K562 (cell line): ENCODE results near the gene SLC4A3. TPM values are rescaled to one million over a fixed set of nuclear protein-coding genes. Genes with fewer than 3 reads are reported as not detected.

Experiments
- ATAC-seq: fragments of 200-7000 bp; cut with Tn5 transposase; 3 replicates; pipeline ENCODE4 v1.9.1; 2020; ENCODE audit warnings: moderate library complexity
- BruUV-seq: library from RNA; stranded (reverse); fragments of 400-500 nt; replicated peaks from 2 replicates; lab custom pipeline; 2021; lab: Mats Ljungman, UMichigan
- CTCF ChIA-PET: fragments of 300-600 bp; formaldehyde crosslinking; extraction: SDS; loops from one replicate; lab custom pipeline; 2021; ENCODE audit warnings: low intra/inter-chr PET ratio; lab: Yijun Ruan, JAX
- POLR2A ChIA-PET: fragments of 300-600, 350-650 bp; sonication (Branson Sonifier 250); formaldehyde crosslinking; extraction: SDS; loops from one replicate; lab custom pipeline; 2021; ENCODE audit warnings: antibody characterized with exemption, inconsistent platforms; lab: Yijun Ruan, JAX
- DNase-seq, 4 experiments: peaks; one replicate each; pipeline versions ENCODE4 v3.0.0 to v3.0.0-alpha.2; 2011 to 2018; ENCODE audit warnings: low spot score in 3 of 4, mixed read lengths in 3 of 4; ENCODE audit errors: extremely low read depth in 1 of 4
- FAIRE-seq: peaks from 2 replicates; lab custom pipeline; 2011; peaks lifted over from hg19 to GRCh38; lab: Jason Lieb, UNC
- H2AFZ ChIP-seq: 2 replicates; pipeline ENCODE4 v1.6.0; 2011; ENCODE audit warnings: low read depth, low read length, control low read depth, inconsistent platforms
- H3K27ac ChIP-seq: fragments of 200-600 bp; 3 replicates; pipeline ENCODE4 v1.8.0; 2011; ENCODE audit warnings: low read depth, mild to moderate bottlenecking, control low read depth, inconsistent platforms, low read length, moderate library complexity, mixed read lengths; ENCODE audit errors: extremely low read depth
- H3K27me3 ChIP-seq, 2 experiments: fragments of 300-600 bp in 1 of 2; 2 replicates in 1 of 2; 3 replicates in 1 of 2; pipeline versions ENCODE4 v1.6.0 to v1.8.0; 2011; ENCODE audit warnings: inconsistent platforms in 2 of 2, low read length in 2 of 2, mild to moderate bottlenecking in 1 of 2, mixed read lengths in 1 of 2, moderate library complexity in 1 of 2; ENCODE audit not compliant: control insufficient read depth in 2 of 2, insufficient read depth in 2 of 2
- H3K36me3 ChIP-seq: fragments of 300-600 bp; 3 replicates; pipeline ENCODE4 v1.8.0; 2011; ENCODE audit warnings: mild to moderate bottlenecking, low read length, inconsistent platforms; ENCODE audit not compliant: control insufficient read depth, insufficient read depth
- H3K4me1 ChIP-seq, 2 experiments: fragments of 200-600 bp in 1 of 2; replicated peaks in 1 of 2; 2 replicates in 1 of 2; 3 replicates in 1 of 2; pipeline versions ENCODE4 v1.5.1 to v1.8.0; 2011; ENCODE audit warnings: inconsistent platforms in 2 of 2, low read length in 2 of 2, mild to moderate bottlenecking in 1 of 2, mixed read lengths in 1 of 2, moderate library complexity in 1 of 2; ENCODE audit not compliant: control insufficient read depth in 2 of 2, insufficient read depth in 2 of 2
- H3K4me2 ChIP-seq: 2 replicates; pipeline ENCODE4 v1.6.1; 2011; ENCODE audit warnings: low read length, control low read depth, inconsistent platforms, mixed read lengths; ENCODE audit not compliant: insufficient read depth
- H3K4me3 ChIP-seq: fragments of 200-600 bp; sonication (generic), shearing (Covaris generic); 2 replicates; pipeline ENCODE4 v1.5.1; 2016; ENCODE audit warnings: control low read depth, inconsistent platforms
- H3K79me2 ChIP-seq: fragments of 200-600 bp; 3 replicates; pipeline ENCODE4 v1.8.0; 2011; ENCODE audit warnings: low read length, inconsistent platforms; ENCODE audit not compliant: control insufficient read depth, insufficient read depth
- H3K9ac ChIP-seq, 2 experiments: 2 replicates each; pipeline versions ENCODE4 v1.6.0 to v1.6.1; 2011; ENCODE audit warnings: low read depth in 2 of 2, low read length in 2 of 2, control low read depth in 1 of 2, inconsistent platforms in 1 of 2, mild to moderate bottlenecking in 1 of 2, mixed read lengths in 1 of 2; ENCODE audit not compliant: insufficient read depth in 1 of 2
- H3K9me1 ChIP-seq: one replicate; pipeline ENCODE4 v1.6.0; 2011; ENCODE audit warnings: inconsistent platforms, mild to moderate bottlenecking, low read length, moderate library complexity; ENCODE audit not compliant: control insufficient read depth, insufficient read depth
- H3K9me3 ChIP-seq: replicated peaks from 2 replicates; pipeline ENCODE4 v1.5.1; 2011; ENCODE audit warnings: low read depth, low read length, inconsistent platforms; ENCODE audit not compliant: control insufficient read depth, insufficient read depth
- H4K20me1 ChIP-seq: replicated peaks from 2 replicates; pipeline ENCODE4 v1.6.1; 2011; ENCODE audit warnings: low read length, inconsistent platforms, mixed read lengths; ENCODE audit not compliant: control insufficient read depth, insufficient read depth
- ATF3 ChIP-seq, 2 experiments: fragments of 450-650 bp in 1 of 2; sonication (generic) in 1 of 2; formaldehyde crosslinking in 1 of 2; IDR thresholded peaks in 1 of 2; conservative IDR thresholded peaks in 1 of 2; 2 replicates each; pipeline versions ENCODE4 v1.6.1 to v1.8.1; 2016 to 2023; ENCODE audit warnings: mild to moderate bottlenecking in 2 of 2, moderate library complexity in 2 of 2, inconsistent platforms in 1 of 2, missing genetic modification reagents in 1 of 2
- C11orf30 ChIP-seq: fragments of 450-650 bp; IDR thresholded peaks from 2 replicates; pipeline ENCODE4 v1.6.1; 2016; ENCODE audit warnings: low read depth, mild to moderate bottlenecking
- DPF2 ChIP-seq: fragments of 450-650 bp; IDR thresholded peaks from 2 replicates; pipeline ENCODE4 v1.6.1; 2016
- GATAD2A ChIP-seq: fragments of 450-650 bp; IDR thresholded peaks from 2 replicates; pipeline ENCODE4 v1.6.1; 2017
- MAFG ChIP-seq: fragments of 450-650 bp; conservative IDR thresholded peaks from 2 replicates; pipeline ENCODE4 v1.6.1; 2016; ENCODE audit warnings: missing genetic modification characterization, missing compliant biosample characterization
- MCM3 ChIP-seq: fragments of 450-650 bp; IDR thresholded peaks from 2 replicates; pipeline ENCODE4 v1.6.1; 2016
- NELFE ChIP-seq: IDR thresholded peaks from 2 replicates; pipeline ENCODE4 v1.6.1; 2011; ENCODE audit warnings: mild to moderate bottlenecking; ENCODE audit not compliant: insufficient read depth, insufficient read length
- NFE2 ChIP-seq: IDR thresholded peaks from 2 replicates; pipeline ENCODE4 v1.6.1; 2014; ENCODE audit warnings: antibody characterized with exemption, low read depth
- NUFIP1 ChIP-seq: fragments of 450-650 bp; IDR thresholded peaks from 2 replicates; pipeline ENCODE4 v1.6.1; 2018; ENCODE audit not compliant: partially characterized antibody
- PHB2 ChIP-seq: fragments of 450-650 bp; IDR thresholded peaks from 2 replicates; pipeline ENCODE4 v1.6.1; 2017; ENCODE audit warnings: low read depth
- RBFOX2 ChIP-seq: fragments of 200-400 bp; formaldehyde crosslinking; IDR thresholded peaks from 2 replicates; pipeline ENCODE4 v1.6.1; 2017; ENCODE audit warnings: low read depth, mild to moderate bottlenecking, low read length, moderate library complexity
- RBM34 ChIP-seq: fragments of 200-400 bp; formaldehyde crosslinking; IDR thresholded peaks from 2 replicates; pipeline ENCODE4 v1.6.1; 2018; ENCODE audit warnings: low read length, borderline replicate concordance; ENCODE audit not compliant: insufficient read depth
- SMARCA4 ChIP-seq: fragments of 450-650 bp; IDR thresholded peaks from 2 replicates; pipeline ENCODE4 v1.6.1; 2016
- SMARCE1 ChIP-seq: fragments of 450-650 bp; IDR thresholded peaks from 2 replicates; pipeline ENCODE4 v1.7.1; 2016; ENCODE audit warnings: mild to moderate bottlenecking
- TAF15 ChIP-seq: fragments of 200-400 bp; formaldehyde crosslinking; IDR thresholded peaks from 2 replicates; pipeline ENCODE4 v1.6.1; 2017; ENCODE audit warnings: mild to moderate bottlenecking, low read depth, low read length, moderate library complexity
- TRIM24 ChIP-seq, 2 experiments: fragments of 450-650 bp; IDR thresholded peaks; 2 replicates each; pipeline ENCODE4 v1.6.1; 2016
- ZNF174 ChIP-seq: fragments of 250-450 bp; sonication (Bioruptor Pico); IDR thresholded peaks from 2 replicates; pipeline ENCODE4 v1.4.0; 2020; ENCODE audit warnings: mild to moderate bottlenecking
- ZNF239 ChIP-seq: fragments of 250-450 bp; sonication (Bioruptor Pico); IDR thresholded peaks from 2 replicates; pipeline ENCODE4 v1.4.0; 2020; ENCODE audit warnings: mild to moderate bottlenecking
- ZNF695 ChIP-seq: fragments of 450-650 bp; formaldehyde crosslinking; IDR thresholded peaks from 2 replicates; pipeline ENCODE4 v1.4.0; 2020; ENCODE audit warnings: mild to moderate bottlenecking, moderate library complexity
- ZNF75A ChIP-seq: fragments of 450-650 bp; formaldehyde crosslinking; IDR thresholded peaks from 2 replicates; pipeline ENCODE4 v1.4.0; 2020; ENCODE audit warnings: mild to moderate bottlenecking
- ZNF764 ChIP-seq: fragments of 250-450 bp; sonication (Bioruptor Pico); IDR thresholded peaks from 2 replicates; pipeline ENCODE4 v1.4.0; 2020; ENCODE audit warnings: low read depth, mild to moderate bottlenecking, moderate library complexity
- WGBS: fragments of 100-300 bp; shearing (Covaris generic); methylation state at CpG from one replicate; pipeline ENCODE4 v1.1.6; 2016; ENCODE audit warnings: low coverage, mixed read lengths; ENCODE audit not compliant: insufficient coverage; ENCODE audit errors: missing lambda C conversion rate; 5-methylcytosine and 5-hydroxymethylcytosine counted together
- in situ Hi-C: fragments of 300-500 bp; cut with MboI; formaldehyde crosslinking; loops from 4 replicates; pipeline ENCODE4 v1.15.0; 2018; ENCODE audit warnings: inconsistent platforms, mixed read lengths
- intact Hi-C: fragments of 100-400 bp; cut with micrococcal nuclease; formaldehyde crosslinking; loops from 2 replicates; pipeline ENCODE4 v1.14.2; 2022
- polyA plus RNA-seq, 8 experiments: library from polyadenylated mRNA; depleted of rRNA in 4 of 8; stranded (reverse) in 5 of 8; unstranded in 3 of 8; fragments of >200 nt; fragmentation: Nextera tagmentation in 2 of 8; fragmentation: Illumina TruSeq in 1 of 8; extraction: Ambion mirVana in 2 of 8; extraction: Trizol in 1 of 8; gene quantifications; 2 replicates each; pipeline versions ENCODE4 v1.2.1 to v1.2.3, GENCODE V29; 2011 to 2014; ENCODE audit warnings: inconsistent platforms in 1 of 8, missing spikeins in 1 of 8
- total RNA-seq, 7 experiments: library from RNA; depleted of rRNA in 6 of 7; stranded (reverse); fragments of >200 nt in 6 of 7; fragmentation: Illumina TruSeq in 2 of 7; extraction: Trizol in 2 of 7; gene quantifications; 2 replicates each; pipeline versions ENCODE4 v1.2.1 to v1.2.3, GENCODE V29; 2011 to 2021; ENCODE audit warnings: low replicate concordance in 1 of 7
- TF ChIP-seq, protein P1 (sequence below): sonication (generic); formaldehyde crosslinking; IDR thresholded peaks from 2 replicates; pipeline ENCODE4 v1.8.0; 2022; ENCODE audit warnings: missing genetic modification reagents, mild to moderate bottlenecking, borderline replicate concordance
- TF ChIP-seq, protein P2 (sequence below): fragments of 450-650 bp; IDR thresholded peaks from 2 replicates; pipeline ENCODE4 v1.6.1; 2016; ENCODE audit warnings: antibody characterized with exemption

Gene SLC4A3
- total and polyA plus RNA-seq, 9 of the 15 experiments (the other 6 are each of a cell fraction or from before 2014, with no cell fraction given): 0.04 to 0.31 (median 0.16) TPM; not detected in 5

DNA sequence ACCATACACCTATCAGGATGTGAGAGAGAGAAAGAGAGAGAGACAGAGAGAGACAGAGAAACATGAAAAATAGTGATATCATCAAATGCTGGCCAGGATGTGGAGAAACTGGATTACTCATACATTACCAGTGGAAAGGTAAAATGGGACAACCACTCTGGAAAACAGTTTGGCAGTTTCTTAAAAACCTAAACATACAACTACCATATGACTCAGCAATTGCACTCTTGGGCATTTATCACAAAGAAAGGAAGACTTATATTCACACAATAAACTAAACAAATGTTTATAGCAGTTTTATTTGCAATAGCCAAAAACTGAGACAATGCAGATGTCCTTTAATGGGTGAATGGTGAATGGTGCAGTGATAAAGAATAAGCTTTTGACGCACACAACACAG, 29.1 kb downstream of the SLC4A3 start:
- ATAC-seq: no peak
- ChIA-PET CTCF (no interaction called here), POLR2A (interaction anchor here (1.0 kb wide), 1 partner anchor 10 kb away, joined by 4 read pairs; no protein-coding TSS in a partner anchor)
- Histone ChIP-seq H3K79me2 (no peaks in the 10 kb centered on the region), H3K27ac (no peak overlapping the region), H3K9me1 (no peaks in the 10 kb centered on the region), H4K20me1 (no peaks in the 10 kb centered on the region), H3K4me3 (no peak overlapping the region), H3K27me3 (no peaks in the 10 kb centered on the region), H3K4me1 (peaks cover 0 to 24% of the 10 kb centered on the region in 2 experiments; a peak in 2 of 5 replicates), H3K4me2 (no peak overlapping the region), H2AFZ (peak overlapping the region; percentile 70), H3K36me3 (no peaks in the 10 kb centered on the region), H3K9ac (no peak overlapping the region), H3K9me3 (peaks cover 9% of the 10 kb centered on the region; the same call in 1 of the 2 replicates)
- no TSS peak for BruUV-seq
- 64% methylated on average over 1 of the region's 1 CpG for WGBS
- FAIRE-seq: peak; percentile 26
- DNase-seq: no peak
- in situ Hi-C loops (no loop called here), intact Hi-C loops (no loop called here)
- TF ChIP-seq MAFG (tag) (peak; percentile 57), NUFIP1 (no peak), NFE2 (peak; percentile 59), TAF15 (no peak), PHB2 (no peak), ZNF239 (CRISPR knock-in tag) (no peak), ZNF75A (CRISPR knock-in tag) (no peak), RBM34 (no peak), DPF2 (peak; percentile 37; the same call in 1 of the 2 replicates), SMARCA4 (peak; percentile 35; the same call in 1 of the 2 replicates), ATF3 (IDR thresholded peaks at IDR 0.05) (peak; percentile 62), ATF3 (CRISPR knock-in tag; conservative IDR thresholded peaks at IDR 0.05) (no peak), RBFOX2 (no peak), ZNF174 (CRISPR knock-in tag) (no peak), MCM3 (no peak), C11orf30 (peak; percentile 66), NELFE (no peak), ZNF695 (no peak), GATAD2A (no peak), SMARCE1 (0 out of 2 replicates have a peak, but pooled peaks have one; percentile 43), TRIM24 (IDR thresholded peaks at IDR 0.05) (peak in 1 of 2 experiments; percentile 37; a peak in 1 of 4 replicates), ZNF764 (CRISPR knock-in tag) (no peak)
- TF ChIP-seq, protein P1, sequence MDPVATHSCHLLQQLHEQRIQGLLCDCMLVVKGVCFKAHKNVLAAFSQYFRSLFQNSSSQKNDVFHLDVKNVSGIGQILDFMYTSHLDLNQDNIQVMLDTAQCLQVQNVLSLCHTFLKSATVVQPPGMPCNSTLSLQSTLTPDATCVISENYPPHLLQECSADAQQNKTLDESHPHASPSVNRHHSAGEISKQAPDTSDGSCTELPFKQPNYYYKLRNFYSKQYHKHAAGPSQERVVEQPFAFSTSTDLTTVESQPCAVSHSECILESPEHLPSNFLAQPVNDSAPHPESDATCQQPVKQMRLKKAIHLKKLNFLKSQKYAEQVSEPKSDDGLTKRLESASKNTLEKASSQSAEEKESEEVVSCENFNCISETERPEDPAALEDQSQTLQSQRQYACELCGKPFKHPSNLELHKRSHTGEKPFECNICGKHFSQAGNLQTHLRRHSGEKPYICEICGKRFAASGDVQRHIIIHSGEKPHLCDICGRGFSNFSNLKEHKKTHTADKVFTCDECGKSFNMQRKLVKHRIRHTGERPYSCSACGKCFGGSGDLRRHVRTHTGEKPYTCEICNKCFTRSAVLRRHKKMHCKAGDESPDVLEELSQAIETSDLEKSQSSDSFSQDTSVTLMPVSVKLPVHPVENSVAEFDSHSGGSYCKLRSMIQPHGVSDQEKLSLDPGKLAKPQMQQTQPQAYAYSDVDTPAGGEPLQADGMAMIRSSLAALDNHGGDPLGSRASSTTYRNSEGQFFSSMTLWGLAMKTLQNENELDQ: no peak
- TF ChIP-seq, protein P2, sequence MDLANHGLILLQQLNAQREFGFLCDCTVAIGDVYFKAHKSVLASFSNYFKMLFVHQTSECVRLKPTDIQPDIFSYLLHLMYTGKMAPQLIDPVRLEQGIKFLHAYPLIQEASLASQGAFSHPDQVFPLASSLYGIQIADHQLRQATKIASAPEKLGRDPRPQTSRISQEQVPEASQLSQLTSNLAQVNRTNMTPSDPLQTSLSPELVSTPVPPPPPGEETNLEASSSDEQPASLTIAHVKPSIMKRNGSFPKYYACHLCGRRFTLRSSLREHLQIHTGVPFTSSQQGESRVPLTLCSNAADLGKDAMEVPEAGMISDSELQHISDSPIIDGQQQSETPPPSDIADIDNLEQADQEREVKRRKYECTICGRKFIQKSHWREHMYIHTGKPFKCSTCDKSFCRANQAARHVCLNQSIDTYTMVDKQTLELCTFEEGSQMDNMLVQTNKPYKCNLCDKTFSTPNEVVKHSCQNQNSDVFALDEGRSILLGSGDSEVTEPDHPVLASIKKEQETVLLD: no peak
